Upper lobe of left lung (tissue), 4 donors: Measurements from ENCODE around the gene SPINK13.

ENCODE experiments used
- EP300 ChIP-seq, 4 donors: sonication (generic); formaldehyde crosslinking; IDR thresholded peaks; one replicate each; pipeline ENCODE4 v1.5.1; 2017; ENCODE audit warnings: antibody characterized with exemption in 4 of 4, control low read depth in 2 of 4
- POLR2A ChIP-seq, 4 donors: fragments of 450-650 bp; IDR thresholded peaks; one replicate each; pipeline ENCODE4 v1.5.1; 2016 to 2017; ENCODE audit warnings: antibody characterized with exemption in 4 of 4, mild to moderate bottlenecking in 2 of 4
- POLR2AphosphoS5 ChIP-seq, 2 donors: sonication (generic); formaldehyde crosslinking; IDR thresholded peaks; one replicate each; pipeline ENCODE4 v1.5.1; 2017; ENCODE audit warnings: antibody characterized with exemption in 2 of 2
- TF ChIP-seq, protein P1 (sequence below), 6 experiments: fragments of 450-650 bp in 4 of 6; fragments of 200-600 bp in 2 of 6; sonication (generic) in 2 of 6; IDR thresholded peaks; one replicate each; pipeline ENCODE4 v1.5.1; 2016 to 2019; ENCODE audit warnings: antibody characterized with exemption in 6 of 6

DNA sequence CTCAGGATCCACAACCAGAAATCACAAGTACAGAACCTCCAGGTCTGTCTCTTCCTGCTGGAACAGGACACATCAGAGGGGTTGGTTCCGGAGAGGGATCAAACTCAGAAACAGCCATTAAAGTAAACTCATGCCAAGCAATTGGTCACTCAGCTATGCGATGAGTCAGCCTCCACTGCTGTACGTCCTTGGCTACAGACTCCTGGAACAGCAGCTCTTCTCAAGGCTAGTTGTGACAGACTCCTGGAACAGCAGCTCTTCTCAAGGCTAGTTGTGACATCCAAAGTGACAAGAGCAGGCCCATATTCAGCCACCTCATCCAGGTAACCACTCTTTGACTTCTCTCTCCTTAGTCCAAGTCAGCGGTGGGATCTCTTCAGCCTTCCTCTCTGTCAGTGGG, at the start of gene SPINK13:
- TF ChIP-seq POLR2A (IDR thresholded peaks at IDR 0.05) (no peak), EP300 (IDR thresholded peaks at IDR 0.05) (no peak), POLR2AphosphoS5 (IDR thresholded peaks at IDR 0.05) (no peak)
- TF ChIP-seq, protein P1, sequence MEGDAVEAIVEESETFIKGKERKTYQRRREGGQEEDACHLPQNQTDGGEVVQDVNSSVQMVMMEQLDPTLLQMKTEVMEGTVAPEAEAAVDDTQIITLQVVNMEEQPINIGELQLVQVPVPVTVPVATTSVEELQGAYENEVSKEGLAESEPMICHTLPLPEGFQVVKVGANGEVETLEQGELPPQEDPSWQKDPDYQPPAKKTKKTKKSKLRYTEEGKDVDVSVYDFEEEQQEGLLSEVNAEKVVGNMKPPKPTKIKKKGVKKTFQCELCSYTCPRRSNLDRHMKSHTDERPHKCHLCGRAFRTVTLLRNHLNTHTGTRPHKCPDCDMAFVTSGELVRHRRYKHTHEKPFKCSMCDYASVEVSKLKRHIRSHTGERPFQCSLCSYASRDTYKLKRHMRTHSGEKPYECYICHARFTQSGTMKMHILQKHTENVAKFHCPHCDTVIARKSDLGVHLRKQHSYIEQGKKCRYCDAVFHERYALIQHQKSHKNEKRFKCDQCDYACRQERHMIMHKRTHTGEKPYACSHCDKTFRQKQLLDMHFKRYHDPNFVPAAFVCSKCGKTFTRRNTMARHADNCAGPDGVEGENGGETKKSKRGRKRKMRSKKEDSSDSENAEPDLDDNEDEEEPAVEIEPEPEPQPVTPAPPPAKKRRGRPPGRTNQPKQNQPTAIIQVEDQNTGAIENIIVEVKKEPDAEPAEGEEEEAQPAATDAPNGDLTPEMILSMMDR (IDR thresholded peaks at IDR 0.05): no peak
